IPS DF 4.7 (cell line): ENCODE measurements around the gene KLHL17.
"Not testable (repeated sequence)": the region's sequence is repeated elsewhere in the genome, so short reads cannot be mapped to it uniquely, and the experiment has no call there.

Source experiments
- DNase-seq: peaks from one replicate; pipeline ENCODE4 v3.0.0-alpha.2; 2013; ENCODE audit warnings: low spot score; ENCODE audit errors: extremely low read depth

The KLHL17 gene

DNA sequence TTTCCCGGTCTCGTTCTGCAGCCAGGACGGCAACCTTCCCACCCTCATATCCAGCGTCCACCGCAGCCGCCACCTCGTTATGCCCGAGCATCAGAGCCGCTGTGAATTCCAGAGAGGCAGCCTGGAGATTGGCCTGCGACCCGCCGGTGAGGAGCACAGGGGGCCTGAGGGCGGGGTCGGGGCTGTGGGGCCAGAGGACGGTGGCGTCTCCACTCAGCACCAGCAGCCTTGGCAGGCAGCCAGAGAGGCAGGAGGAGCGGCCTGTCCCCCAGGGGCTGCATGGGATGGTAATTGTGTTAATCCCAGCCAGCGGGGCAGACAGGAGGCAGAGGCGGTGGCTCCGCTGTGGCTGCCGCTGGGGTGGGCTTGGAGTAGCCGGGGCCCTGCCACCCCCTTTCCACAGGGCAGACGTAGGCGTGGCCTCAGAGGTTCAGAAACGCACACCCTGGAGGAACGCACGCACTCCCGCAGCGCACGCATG is 24.6 kb upstream of the KLHL17 start:
- DNase-seq, result no peak

DNA sequence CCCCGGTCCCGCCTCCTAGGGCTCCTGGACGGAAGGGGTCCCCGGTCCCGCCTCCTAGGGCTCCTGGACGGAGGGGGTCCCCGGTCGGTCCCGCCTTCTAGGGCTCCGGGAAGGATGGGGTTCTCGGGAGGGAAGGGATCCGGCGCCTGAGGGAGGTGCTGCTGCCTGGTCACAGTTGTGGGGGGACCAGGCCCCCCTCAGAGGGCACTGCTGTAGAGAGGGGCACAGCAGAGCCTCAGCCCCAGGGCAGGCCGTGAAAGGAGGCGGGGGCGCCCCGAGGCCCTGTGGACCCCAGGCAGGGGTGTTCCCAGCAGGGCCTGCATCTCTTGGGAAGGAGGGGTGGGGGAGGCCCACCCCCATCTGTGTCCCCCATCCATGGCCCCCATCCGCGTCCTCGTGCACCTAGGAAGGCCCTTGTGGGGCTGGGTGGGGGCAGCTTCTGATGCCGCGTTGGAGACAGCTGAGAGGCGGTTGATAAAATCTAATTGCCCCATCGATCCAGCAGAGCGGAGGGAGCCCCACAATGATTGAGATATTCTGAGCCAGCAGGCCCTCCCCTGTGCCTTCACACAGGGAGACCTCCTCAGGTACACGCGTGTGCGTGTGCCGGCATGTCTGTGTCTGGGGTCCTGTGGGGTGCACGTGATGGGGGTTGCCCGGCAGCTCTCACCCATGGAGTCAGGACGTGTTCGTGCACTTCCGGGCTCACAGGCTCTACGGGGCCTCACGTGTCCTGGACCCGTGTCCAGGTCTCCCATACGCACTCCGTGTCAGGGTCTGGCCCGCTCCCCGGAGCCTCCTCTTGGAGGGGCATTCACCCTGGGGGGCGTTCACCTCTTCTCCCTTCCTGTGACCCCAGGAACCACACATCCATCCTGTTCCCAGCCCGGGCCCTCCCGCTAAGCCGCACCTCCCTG is 23.8 kb upstream of the KLHL17 start:
- no peak for DNase-seq

DNA sequence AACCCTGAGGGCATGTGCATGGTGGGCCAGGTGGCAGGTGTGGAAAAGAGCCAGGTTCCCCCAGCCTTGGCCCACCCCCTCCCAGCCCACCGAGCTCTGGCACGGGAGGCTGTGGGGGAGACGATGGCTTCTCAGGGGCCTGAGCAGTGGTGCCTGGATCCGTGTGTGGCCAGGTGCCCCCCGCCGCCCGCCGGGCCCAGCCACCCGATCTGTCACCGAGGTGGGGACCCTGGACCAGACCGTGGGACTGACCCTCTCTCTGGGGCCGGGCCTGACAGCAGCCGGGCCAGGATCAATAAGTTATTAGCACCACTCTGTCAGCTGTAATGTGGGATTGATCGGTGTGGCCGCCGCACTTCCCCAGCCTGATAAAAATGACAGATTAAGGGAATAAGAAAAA is 22.9 kb upstream of the KLHL17 start:
- no peak for DNase-seq

DNA sequence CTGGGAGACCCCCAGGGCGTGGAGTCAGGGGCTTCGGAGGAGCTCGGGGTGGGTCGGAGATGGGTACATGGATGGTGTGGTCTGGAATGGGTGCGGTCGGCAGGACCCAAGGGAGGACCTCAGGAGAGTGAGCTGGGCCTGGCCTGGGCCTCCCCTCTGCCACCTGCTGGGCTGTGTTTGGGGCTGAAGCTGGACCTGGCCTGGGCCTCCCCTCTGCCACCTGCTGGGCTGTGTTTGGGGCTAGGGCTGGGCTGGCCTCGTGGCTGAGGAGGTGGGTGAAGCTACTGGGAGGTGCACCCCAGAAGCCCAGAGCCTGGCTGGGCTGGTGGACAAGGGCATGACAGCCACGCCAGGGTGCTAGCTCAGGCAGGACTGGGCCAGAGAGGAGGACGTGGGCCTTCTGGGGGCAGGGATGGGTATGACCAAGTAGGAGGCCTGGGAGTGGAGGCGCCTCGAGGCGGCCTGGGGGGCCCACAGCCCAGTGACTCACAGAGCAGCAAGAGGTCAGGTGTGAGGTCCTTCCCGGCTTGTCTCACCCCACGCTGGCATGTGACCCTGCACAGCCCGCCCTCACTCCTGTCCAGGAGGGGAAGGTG is 22.2 kb upstream of the KLHL17 start:
- no peak for DNase-seq

DNA sequence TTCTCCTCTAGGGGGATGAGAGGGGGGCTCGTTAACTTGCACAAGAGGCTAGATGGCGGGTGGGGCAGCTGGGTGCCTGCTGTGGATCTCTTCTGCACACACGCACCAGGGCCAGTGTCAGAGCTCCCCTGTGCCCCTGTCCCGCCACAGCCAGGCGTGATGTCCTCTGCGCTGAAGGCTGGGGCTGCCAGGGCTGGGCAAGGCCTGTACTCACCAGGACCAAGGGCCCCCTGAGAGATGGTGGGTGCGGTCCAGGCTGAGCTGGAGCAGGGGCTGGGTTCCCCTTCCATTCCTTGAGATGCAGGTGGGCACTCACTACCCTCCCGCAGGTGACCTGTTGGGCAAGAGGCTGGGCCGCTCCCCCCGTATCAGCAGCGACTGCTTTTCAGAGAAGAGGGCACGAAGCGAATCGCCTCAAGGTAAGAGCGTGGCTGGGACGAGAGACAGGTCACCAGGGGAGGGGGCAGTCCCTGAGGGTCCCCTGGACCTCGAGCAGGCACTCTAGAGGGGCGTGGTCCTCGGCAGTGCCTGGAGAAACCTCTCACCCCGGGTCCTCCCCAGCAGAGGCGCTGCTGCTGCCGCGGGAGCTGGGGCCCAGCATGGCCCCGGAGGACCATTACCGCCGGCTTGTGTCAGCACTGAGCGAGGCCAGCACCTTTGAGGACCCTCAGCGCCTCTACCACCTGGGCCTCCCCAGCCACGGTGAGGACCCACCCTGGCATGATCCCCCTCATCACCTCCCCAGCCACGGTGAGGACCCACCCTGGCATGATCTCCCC is 21.5 kb upstream of the KLHL17 start:
- no peak for DNase-seq

DNA sequence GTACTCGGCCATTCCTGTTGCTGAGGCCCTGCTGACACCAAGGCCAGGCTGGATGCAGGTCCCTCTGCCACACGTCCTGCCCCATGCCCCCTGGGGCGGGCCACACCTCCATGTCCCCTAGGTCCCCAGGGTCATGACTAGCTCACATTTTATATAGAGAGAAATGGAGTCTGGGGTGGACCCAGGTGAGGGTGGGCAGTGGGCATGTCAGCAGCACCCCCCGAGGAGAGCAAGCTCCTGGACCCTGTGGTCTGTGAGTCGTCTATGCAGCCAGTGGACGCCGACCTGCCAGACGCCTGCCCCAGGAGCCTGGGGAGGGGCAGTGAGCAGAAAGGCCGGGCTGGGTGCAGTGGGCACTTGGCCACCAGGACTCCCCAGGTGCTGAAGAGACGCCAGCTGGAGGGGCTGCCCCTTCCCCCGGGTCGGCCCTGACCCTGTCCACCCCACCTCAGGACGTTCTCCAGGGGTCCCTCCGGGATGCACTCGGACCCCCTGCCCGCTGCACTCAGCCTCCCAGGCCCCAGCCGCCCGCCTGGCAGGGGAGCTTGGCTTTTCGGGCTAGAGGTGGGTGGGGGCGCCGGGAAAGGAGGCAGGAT is 20.8 kb upstream of the KLHL17 start:
- DNase-seq, result no peak

DNA sequence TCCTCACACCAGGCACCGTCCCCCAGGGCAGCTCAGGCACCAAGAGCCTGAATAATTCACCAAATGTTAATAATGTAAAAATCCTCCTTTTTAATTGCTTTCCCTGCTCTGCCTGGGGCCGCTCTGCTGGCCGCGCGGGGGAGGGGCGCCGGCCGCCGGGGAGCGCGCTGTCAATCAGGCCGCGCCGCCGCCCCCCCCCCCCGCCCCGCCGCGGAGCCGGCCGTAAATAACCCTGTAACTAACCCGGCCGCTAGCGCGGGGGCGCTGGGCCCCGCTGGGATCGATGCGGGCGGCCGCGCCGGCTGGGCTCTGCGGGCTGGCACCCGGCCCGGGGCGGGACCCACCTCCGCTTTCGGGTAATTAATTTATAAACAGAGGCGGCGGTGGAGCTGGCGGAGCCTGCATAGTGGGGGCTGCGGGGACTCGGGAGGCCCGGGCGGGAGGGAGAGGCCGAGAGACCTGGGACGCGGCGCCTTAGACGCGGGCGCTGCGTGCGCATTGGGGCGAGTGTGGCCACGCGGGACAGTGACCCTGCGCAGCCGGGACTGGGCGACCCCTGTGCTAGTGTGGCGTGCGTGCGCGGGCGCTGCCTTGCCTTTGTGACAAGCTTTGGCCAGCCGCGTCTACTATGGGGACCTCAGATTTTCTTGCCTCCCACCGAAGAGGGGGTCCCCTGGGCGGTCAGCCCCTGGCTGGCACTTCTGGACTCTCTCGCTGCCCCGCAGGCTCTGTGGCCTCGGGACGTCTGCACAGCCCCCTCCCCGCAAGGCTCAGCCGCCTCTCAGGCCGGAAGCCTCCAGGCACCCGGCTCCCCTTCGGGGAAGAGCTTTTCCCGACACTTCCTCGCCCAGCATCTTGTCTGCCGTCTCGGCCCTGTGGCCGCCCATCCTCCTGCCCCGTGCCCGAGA is 20.0 kb upstream of the KLHL17 start:
- DNase-seq, result no peak

DNA sequence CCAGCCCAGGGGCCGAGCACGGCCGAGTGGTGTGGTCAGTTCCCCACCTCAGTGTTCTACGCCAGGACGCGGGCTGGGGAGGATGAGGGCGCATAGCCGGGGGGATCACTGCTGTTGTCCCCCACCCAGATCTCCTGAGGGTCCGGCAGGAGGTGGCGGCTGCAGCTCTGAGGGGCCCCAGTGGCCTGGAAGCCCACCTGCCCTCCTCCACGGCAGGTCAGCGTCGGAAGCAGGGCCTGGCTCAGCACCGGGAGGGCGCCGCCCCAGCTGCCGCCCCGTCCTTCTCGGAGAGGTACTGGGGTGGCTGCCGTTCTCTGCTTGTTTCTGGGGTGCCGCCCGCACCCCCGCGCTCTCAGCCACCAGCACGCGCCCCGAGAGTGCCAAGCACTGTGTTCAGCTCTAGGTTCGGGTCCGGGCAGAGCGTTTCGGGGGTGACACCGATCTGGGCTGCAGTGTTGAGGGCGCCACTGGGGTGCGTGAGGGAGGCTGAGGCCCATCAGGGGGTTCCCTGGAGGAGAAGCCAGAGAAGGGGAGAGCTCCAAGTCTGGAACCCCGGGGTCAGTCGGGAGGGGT is 19.3 kb upstream of the KLHL17 start:
- no peak for DNase-seq

DNA sequence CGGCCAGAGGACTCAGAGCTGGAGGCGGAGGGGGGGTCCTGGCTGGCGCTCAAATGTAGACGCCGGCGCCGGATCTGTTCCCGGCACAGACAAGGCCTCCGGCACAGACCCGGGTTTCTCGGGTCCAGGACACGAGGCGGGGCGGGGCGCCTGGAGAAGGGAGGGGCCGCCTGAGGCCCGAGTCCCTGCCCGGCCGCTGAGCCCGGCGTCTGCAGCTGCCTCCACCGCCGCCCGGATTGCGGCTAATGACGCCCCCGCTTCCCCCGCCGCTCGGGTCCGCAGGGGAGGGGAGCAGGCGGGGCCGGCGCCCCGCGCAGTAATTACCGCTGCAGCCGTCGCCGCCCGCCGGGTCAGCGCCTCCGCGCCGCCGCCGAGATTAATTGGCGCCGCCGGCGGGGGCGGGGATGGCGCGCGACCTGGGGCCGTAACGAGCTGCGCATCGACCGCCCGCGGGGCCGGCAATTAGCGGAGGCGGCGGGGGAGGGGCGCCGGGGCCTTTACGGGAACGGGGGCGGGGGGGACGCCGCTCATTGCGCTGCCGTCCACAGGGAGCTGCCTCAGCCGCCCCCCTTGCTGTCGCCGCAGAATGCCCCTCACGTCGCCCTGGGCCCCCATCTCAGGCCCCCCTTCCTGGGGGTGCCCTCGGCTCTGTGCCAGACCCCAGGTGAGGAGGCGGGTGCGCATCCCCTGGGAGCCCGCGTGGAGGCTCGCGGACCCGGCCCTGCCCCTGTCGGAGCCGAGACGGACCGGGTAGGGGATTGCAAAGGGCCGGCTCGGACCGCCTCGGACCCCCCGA is 18.6 kb upstream of the KLHL17 start:
- no peak for DNase-seq

DNA sequence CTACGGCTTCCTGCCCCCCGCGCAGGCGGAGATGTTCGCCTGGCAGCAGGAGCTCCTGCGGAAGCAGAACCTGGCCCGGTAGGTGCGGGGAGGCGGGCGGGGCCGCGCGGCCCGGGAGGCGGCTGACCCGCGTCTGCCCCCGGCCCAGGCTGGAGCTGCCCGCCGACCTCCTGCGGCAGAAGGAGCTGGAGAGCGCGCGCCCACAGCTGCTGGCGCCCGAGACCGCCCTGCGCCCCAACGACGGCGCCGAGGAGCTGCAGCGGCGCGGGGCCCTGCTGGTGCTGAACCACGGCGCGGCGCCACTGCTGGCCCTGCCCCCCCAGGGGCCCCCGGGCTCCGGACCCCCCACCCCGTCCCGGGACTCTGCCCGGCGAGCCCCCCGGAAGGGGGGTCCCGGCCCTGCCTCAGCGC is 18.0 kb upstream of the KLHL17 start:
- no peak for DNase-seq

DNA sequence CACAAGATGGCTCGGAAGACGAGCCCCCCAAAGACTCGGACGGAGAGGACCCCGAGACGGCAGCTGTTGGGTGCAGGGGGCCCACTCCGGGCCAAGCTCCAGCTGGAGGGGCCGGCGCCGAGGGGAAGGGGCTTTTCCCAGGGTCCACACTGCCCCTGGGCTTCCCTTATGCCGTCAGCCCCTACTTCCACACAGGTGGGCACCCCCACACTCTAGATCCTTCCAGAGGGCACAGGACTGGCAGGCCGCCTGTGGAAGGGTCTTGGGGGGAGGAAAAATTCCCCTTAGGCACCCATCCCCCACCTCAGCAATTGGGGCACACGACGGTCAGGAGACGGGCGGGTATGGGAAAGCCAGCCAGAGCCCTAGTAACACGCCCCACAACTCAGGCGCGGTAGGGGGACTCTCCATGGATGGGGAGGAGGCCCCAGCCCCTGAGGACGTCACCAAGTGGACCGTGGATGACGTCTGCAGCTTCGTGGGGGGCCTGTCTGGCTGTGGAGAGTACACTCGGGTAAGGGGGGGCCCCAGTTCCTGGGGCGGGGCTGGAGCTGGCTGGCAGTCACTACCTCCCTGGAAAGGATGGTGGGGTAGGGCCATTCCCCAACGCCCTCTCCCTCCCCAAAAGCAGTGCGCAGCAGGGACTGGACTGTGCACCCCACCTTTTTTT is 17.4 kb upstream of the KLHL17 start:
- no peak for DNase-seq

DNA sequence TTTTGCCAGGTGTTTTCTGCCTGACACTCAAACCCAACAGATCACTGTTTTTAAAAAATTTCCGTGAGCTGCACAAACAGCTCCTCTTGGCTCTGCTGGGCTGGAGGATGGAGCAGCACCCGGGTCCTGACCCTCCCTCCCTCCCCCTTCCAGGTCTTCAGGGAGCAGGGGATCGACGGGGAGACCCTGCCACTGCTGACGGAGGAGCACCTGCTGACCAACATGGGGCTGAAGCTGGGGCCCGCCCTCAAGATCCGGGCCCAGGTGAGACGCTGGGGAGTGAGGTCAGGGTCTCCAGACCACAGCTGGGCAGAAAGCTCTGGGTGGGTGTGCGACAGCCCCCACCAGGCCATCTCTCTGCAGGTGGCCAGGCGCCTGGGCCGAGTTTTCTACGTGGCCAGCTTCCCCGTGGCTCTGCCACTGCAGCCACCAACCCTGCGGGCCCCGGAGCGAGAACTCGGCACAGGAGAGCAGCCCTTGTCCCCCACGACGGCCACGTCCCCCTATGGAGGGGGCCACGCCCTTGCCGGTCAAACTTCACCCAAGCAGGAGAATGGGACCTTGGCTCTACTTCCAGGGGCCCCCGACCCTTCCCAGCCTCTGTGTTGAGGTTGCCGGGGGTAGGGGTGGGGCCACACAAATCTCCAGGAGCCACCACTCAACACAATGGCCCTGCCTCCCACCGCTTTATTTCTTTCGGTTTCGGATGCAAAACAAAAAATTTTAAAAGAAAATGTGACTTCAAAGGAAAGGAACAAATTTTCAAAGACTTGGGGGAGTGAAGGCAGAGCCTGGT is 16.6 kb upstream of the KLHL17 start:
- no peak for DNase-seq

DNA sequence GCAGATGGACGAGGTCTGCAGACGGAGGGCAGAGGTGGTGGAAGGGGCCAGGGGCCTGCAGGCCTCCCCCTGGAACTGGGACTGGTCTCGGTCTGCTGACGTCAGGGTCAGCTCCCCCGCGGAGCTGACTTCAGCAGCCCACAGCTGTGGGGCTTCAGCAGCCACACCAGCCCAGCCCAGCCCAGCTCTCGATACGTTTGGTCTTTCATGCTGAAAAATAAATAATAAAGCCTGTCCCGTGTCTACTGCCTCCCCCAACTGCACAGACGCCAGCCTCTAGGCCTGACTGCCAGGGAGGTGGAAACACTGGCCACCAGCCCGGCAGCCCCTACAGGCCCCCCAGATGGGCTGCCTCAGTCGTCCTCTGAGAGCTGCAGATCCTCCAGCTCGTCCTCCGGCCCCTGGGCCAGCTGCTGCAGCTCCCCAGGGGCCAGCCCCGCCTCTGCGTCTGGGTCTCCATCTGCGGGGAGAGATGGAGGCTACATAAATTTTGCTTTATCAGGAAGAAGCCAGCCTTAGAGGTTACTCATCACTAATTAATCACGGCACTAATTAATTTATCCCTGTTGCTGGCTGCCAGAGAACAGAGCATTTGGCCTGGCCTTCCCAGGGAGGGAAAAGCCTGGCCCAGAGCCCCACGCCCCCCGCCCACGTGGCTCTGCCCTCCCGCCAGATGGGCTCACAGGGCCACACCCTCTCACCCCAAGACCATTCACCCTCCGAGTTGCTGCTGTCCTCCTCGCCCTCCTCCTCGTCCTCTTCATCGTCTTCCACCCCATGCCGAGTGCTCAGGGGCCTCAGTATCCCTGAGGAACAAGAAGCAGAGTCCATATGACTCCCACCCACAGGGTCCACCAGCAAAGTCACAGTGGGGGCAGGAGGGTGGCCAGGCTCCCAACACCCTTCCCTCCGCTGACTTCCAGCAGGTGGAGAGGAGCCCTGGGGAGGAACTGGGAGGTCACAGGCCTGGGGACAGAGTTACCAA is 15.8 kb upstream of the KLHL17 start:
- no peak for DNase-seq

DNA sequence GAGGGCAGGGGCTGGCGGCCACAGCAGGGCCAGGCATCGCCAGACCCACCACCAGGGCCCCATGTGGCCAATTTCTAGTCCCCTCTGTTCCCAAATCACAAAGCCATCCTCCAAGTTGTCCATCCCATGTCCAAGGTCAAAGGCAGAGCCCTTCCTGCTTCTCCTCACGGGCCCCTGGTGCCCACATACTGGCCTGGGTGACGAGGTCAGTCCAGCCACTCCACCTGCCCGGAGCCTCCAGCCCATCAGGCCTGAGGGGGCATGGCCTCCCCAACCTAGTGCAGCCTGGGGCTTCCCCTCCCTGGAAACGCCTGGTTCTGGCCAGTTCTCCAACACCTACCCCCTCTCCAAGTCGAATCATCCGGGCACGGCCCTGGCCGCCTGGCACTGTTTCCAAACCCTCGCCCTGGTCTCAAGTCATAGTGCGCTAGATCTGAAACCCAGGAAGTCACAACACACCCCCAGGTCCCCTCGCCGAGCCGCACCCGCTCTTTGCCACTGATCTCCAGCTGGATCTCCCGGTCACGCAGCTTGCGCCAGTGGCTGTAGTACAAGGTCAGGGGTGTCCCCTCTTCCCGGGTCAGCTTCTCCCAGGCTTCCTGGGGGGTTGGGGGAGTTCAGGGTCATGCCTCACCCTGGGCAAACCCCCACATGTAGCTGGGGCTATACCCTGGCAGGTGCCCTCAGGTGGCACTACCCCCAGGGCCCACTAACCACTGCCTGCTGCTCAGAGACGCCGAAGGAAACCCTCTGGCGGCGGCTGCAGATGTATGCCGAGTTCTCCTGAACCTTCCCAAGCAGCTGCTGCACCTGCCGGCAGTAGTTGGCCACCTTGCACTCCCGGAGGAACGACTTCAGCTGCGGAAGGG is 14.5 kb upstream of the KLHL17 start:
- no peak for DNase-seq

DNA sequence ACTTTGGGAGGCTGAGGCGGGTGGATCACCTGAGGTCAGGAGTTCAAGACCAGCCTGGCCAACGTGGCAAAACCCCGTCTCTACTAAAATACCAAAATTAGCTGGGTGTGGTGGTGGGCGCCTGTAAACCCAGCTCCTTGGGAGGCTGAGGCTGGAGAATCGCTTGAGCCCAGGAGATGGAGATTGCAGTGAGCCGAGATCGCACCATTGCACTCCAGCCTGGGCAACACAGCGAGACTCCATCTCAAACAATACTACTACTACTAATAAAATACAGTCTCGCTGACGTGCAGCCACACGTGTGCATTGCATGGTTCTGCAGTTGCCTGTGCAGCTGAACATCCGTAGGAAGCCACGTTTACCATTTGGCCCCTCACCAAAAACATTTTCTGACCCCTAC is 13.6 kb upstream of the KLHL17 start:
- DNase-seq, result not testable (repeated sequence)

DNA sequence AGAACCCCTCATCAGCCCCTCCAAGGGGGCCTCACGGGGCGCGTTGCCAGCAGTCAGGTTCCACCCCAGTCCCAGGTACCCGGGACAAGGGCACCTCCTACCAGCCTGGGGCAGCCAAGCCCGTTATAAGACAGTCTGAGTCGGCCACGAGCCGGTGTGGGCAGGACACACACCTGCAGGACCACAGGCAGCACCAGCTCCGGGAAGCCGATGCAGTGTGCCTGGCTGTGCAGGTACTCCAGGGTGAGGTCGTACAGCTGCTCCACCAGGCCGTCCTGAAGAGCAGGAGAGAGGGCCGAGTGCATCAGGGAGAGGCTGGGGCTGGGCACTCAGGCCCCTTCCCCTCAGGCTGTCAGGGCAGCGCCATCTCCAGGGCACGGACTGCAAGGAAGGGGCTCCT is 12.4 kb upstream of the KLHL17 start:
- DNase-seq, result no peak
